HCT116 (cell line): ENCODE results near the gene ENDOG. TPM values are rescaled to one million over a fixed set of nuclear protein-coding genes. Genes with fewer than 3 reads are reported as not detected.

ENCODE experiments used
- ATAC-seq: fragments of 200-7000 bp; cut with Tn5 transposase; 2 replicates; pipeline ENCODE4 v1.9.1; 2020; ENCODE audit warnings: mild to moderate bottlenecking, moderate library complexity
- BruUV-seq: library from RNA; stranded (reverse); fragments of 400-500 nt; replicated peaks from 2 replicates; lab custom pipeline; 2021; lab: Mats Ljungman, UMichigan
- CTCF ChIA-PET: fragments of 300-600 bp; sonication (Branson Sonifier 250); formaldehyde crosslinking; loops from one replicate; lab custom pipeline; 2021; ENCODE audit warnings: antibody characterized with exemption; lab: Charles Lee
- POLR2A ChIA-PET: fragments of 300-600, 350-600 bp; sonication (Branson Sonifier 250); formaldehyde crosslinking; loops from one replicate; lab custom pipeline; 2021; ENCODE audit warnings: antibody characterized with exemption; lab: Charles Lee
- RAD21 ChIA-PET, 2 experiments: fragments of 300-600 bp; sonication (Branson Sonifier 250); formaldehyde crosslinking; loops; one replicate each; lab custom pipeline; 2023; ENCODE audit warnings: low total read pairs in 2 of 2; ENCODE audit not compliant: uncharacterized antibody in 2 of 2, unreplicated experiment in 2 of 2, low non-redundant PET in 1 of 2; lab: Charles Lee
- DNase-seq: peaks from one replicate; pipeline ENCODE4 v3.0.0-alpha.2; 2010; ENCODE audit warnings: low read depth, low spot score
- H2AFZ ChIP-seq: fragments of 200-600 bp; shearing (Covaris generic), sonication (generic); 2 replicates; pipeline ENCODE4 v1.6.1; 2017; ENCODE audit warnings: low read depth, mixed run types, mixed read lengths, antibody characterized with exemption, low read length; ENCODE audit not compliant: poor library complexity, severe bottlenecking
- H3K27ac ChIP-seq: 2 replicates; pipeline ENCODE4 v1.5.1; 2012; ENCODE audit warnings: low read depth, low read length
- H3K27me3 ChIP-seq: fragments of 200-600 bp; sonication (generic); 2 replicates; pipeline ENCODE4 v1.6.1; 2016; ENCODE audit warnings: mixed run types, low read length, mixed read lengths; ENCODE audit not compliant: insufficient read depth
- H3K36me3 ChIP-seq, 2 experiments: fragments of 200-500 bp in 1 of 2; fragments of 200-600 bp in 1 of 2; sonication (Bioruptor generic) in 1 of 2; sonication (generic) in 1 of 2; 2 replicates each; pipeline versions ENCODE4 v1.5.1 to v1.6.1; 2014 to 2016; ENCODE audit warnings: low read length in 2 of 2, inconsistent platforms in 1 of 2, mixed read lengths in 1 of 2, mixed run types in 1 of 2; ENCODE audit not compliant: insufficient read depth in 2 of 2, control insufficient read depth in 1 of 2
- H3K4me1 ChIP-seq, 2 experiments: fragments of 200-600 bp in 1 of 2; sonication (generic) in 1 of 2; 2 replicates each; pipeline versions ENCODE4 v1.5.1 to v1.6.1; 2012 to 2017; ENCODE audit warnings: low read length in 2 of 2, inconsistent platforms in 1 of 2, mild to moderate bottlenecking in 1 of 2, mixed read lengths in 1 of 2, mixed run types in 1 of 2, moderate library complexity in 1 of 2; ENCODE audit not compliant: insufficient read depth in 2 of 2, control insufficient read depth in 1 of 2
- H3K4me2 ChIP-seq: fragments of 200-600 bp; sonication (generic); 2 replicates; pipeline ENCODE4 v1.6.1; 2017; ENCODE audit warnings: mixed run types, low read length, mixed read lengths
- H3K4me3 ChIP-seq, 2 experiments: fragments of 200-600 bp in 1 of 2; sonication (generic) in 1 of 2; replicated peaks in 1 of 2; 2 replicates each; pipeline ENCODE4 v1.5.1; 2011 to 2016; ENCODE audit warnings: low read length in 2 of 2, control low read depth in 1 of 2, low read depth in 1 of 2, mild to moderate bottlenecking in 1 of 2, mixed read lengths in 1 of 2, mixed run types in 1 of 2
- H3K79me2 ChIP-seq: fragments of 200-600 bp; sonication (generic); 2 replicates; pipeline ENCODE4 v1.6.1; 2017; ENCODE audit warnings: mild to moderate bottlenecking, mixed run types, low read length, moderate library complexity, mixed read lengths; ENCODE audit not compliant: insufficient read depth
- H3K9ac ChIP-seq: fragments of 200-600 bp; sonication (generic); 2 replicates; pipeline ENCODE4 v1.6.1; 2016; ENCODE audit warnings: low read length, mixed read lengths
- H3K9me2 ChIP-seq: fragments of 200-600 bp; sonication (generic), shearing (Covaris generic); 2 replicates; pipeline ENCODE4 v1.6.1; 2017; ENCODE audit warnings: mixed run types, mild to moderate bottlenecking, moderate library complexity; ENCODE audit not compliant: insufficient read depth
- H3K9me3 ChIP-seq, 2 experiments: fragments of 200-500 bp in 1 of 2; fragments of 200-600 bp in 1 of 2; sonication (Bioruptor generic) in 1 of 2; sonication (generic) in 1 of 2; 2 replicates each; pipeline ENCODE4 v1.6.1; 2014 to 2017; ENCODE audit warnings: low read length in 2 of 2, mixed read lengths in 2 of 2, inconsistent platforms in 1 of 2, low read depth in 1 of 2, mild to moderate bottlenecking in 1 of 2, mixed run types in 1 of 2, moderate library complexity in 1 of 2; ENCODE audit not compliant: control insufficient read depth in 1 of 2, insufficient read depth in 1 of 2
- H4K20me1 ChIP-seq: fragments of 200-600 bp; sonication (generic), shearing (Covaris generic); 2 replicates; pipeline ENCODE4 v1.6.1; 2017; ENCODE audit warnings: mixed run types, mild to moderate bottlenecking, moderate library complexity; ENCODE audit not compliant: insufficient read depth
- ATF3 ChIP-seq: IDR thresholded peaks from 2 replicates; pipeline ENCODE4 v1.6.1; 2012
- CEBPB ChIP-seq: IDR thresholded peaks from 2 replicates; pipeline ENCODE4 v1.6.1; 2012; ENCODE audit warnings: low read depth
- CTCF ChIP-seq, 3 experiments: fragments of 200-600 bp in 1 of 3; sonication (generic) in 1 of 3; IDR thresholded peaks in 2 of 3; conservative IDR thresholded peaks in 1 of 3; 2 replicates each; pipeline ENCODE4 v1.5.1; 2012 to 2017; ENCODE audit warnings: low read depth in 2 of 3, low read length in 2 of 3, antibody characterized with exemption in 1 of 3, borderline replicate concordance in 1 of 3, control low read depth in 1 of 3, mild to moderate bottlenecking in 1 of 3, mixed read lengths in 1 of 3, mixed run types in 1 of 3, moderate library complexity in 1 of 3; ENCODE audit not compliant: insufficient read depth in 1 of 3
- ELF1 ChIP-seq: IDR thresholded peaks from 2 replicates; pipeline ENCODE4 v1.6.1; 2012; ENCODE audit warnings: low read depth, borderline replicate concordance
- EZH2 ChIP-seq: fragments of 200-600 bp; sonication (generic); IDR thresholded peaks from 2 replicates; pipeline ENCODE4 v1.6.1; 2017; ENCODE audit warnings: antibody characterized with exemption, mixed run types
- EZH2phosphoT487 ChIP-seq: fragments of 200-600 bp; IDR thresholded peaks from 2 replicates; pipeline ENCODE4 v1.6.1; 2018; ENCODE audit warnings: antibody characterized with exemption, borderline replicate concordance
- FOSL1 ChIP-seq: IDR thresholded peaks from 2 replicates; pipeline ENCODE4 v1.6.1; 2012; ENCODE audit warnings: low read depth
- JUND ChIP-seq: IDR thresholded peaks from 2 replicates; pipeline ENCODE4 v1.6.1; 2012
- POLR2A ChIP-seq: IDR thresholded peaks from 2 replicates; pipeline ENCODE4 v1.7.0; 2011; ENCODE audit warnings: borderline replicate concordance; ENCODE audit not compliant: insufficient read depth, insufficient read length; ENCODE audit errors: extremely low read depth
- SIN3A ChIP-seq: IDR thresholded peaks from 2 replicates; pipeline ENCODE4 v1.6.1; 2012; ENCODE audit warnings: low read depth
- SP1 ChIP-seq: IDR thresholded peaks from 2 replicates; pipeline ENCODE4 v1.6.1; 2012; ENCODE audit warnings: low read depth
- SRF ChIP-seq: IDR thresholded peaks from 2 replicates; pipeline ENCODE4 v1.6.1; 2012; ENCODE audit warnings: low read depth
- TCF7L2 ChIP-seq: IDR thresholded peaks from 2 replicates; pipeline ENCODE4 v1.7.0; 2011; ENCODE audit warnings: borderline replicate concordance, inconsistent platforms; ENCODE audit not compliant: insufficient read depth, insufficient read length; ENCODE audit errors: extremely low read depth
- YY1 ChIP-seq: IDR thresholded peaks from 2 replicates; pipeline ENCODE4 v1.6.1; 2011; ENCODE audit warnings: low read length, low read depth, moderate library complexity, mild to moderate bottlenecking; ENCODE audit not compliant: insufficient replicate concordance; ENCODE audit errors: extremely low read depth
- ZFX ChIP-seq: fragments of 450-650 bp; IDR thresholded peaks from 2 replicates; pipeline ENCODE4 v1.6.1; 2017
- ZNF274 ChIP-seq: fragments of 200-500 bp; sonication (Bioruptor generic); IDR thresholded peaks from 2 replicates; pipeline ENCODE4 v1.6.1; 2014; ENCODE audit warnings: mild to moderate bottlenecking, low read depth, low read length, inconsistent platforms
- intact Hi-C: fragments of 100-400 bp; cut with micrococcal nuclease; formaldehyde crosslinking; loops from 2 replicates; pipeline ENCODE4 v1.10.0; 2022
- total RNA-seq: library from RNA; stranded (reverse); gene quantifications from one replicate; pipeline ENCODE4 v1.2.1, GENCODE V29; 2021; ENCODE audit not compliant: unreplicated experiment
- TF ChIP-seq, protein P1 (sequence below): IDR thresholded peaks from 2 replicates; pipeline ENCODE4 v1.6.1; 2012
- TF ChIP-seq, protein P2 (sequence below): IDR thresholded peaks from 2 replicates; pipeline ENCODE4 v1.6.1; 2012; ENCODE audit warnings: low read depth

Gene ENDOG
- total RNA-seq, 1 experiment from 2014 or later, result 27.2 TPM

GRCh38 chr9:128792978-128793686 is 25.2 kb upstream of the ENDOG start:
- Histone ChIP-seq H2AFZ (no peak overlapping the region), H3K4me3 (no peak overlapping the region), H3K9me3 (no peaks in the 10 kb centered on the region), H4K20me1 (no peaks in the 10 kb centered on the region), H3K4me1 (peaks cover 3 to 6% of the 10 kb centered on the region in 2 experiments; a peak in 2 of 4 replicates), H3K27me3 (no peaks in the 10 kb centered on the region), H3K79me2 (peaks cover 4% of the 10 kb centered on the region; the same call in 1 of the 2 replicates), H3K9ac (no peak overlapping the region), H3K36me3 (peaks cover 13 to 19% of the 10 kb centered on the region in 2 experiments; a peak in 3 of 4 replicates), H3K4me2 (no peak overlapping the region), H3K9me2 (no peaks in the 10 kb centered on the region), H3K27ac (no peak overlapping the region)
- ATAC-seq (no peak), DNase-seq (no peak)
- intact Hi-C loops, result no loop called here
- RAD21 ChIA-PET, result no interaction called here
- TF ChIP-seq ELF1 (no peak), SP1 (no peak), ATF3 (no peak), ZNF274 (no peak), CEBPB (no peak), FOSL1 (no peak), EZH2 (no peak), SRF (no peak), YY1 (no peak), CTCF (IDR thresholded peaks at IDR 0.05 in 2 of 3, conservative IDR thresholded peaks at IDR 0.05 in 1 of 3; ENCODE audit: borderline replicate concordance in 1 of 3, insufficient read depth in 1 of 3, low read depth in 2 of 3, low read length in 2 of 3) (no peak), EZH2phosphoT487 (no peak), ZFX (no peak), JUND (no peak), SIN3A (no peak), TCF7L2 (no peak), POLR2A (no peak)
- TF ChIP-seq, protein P1, sequence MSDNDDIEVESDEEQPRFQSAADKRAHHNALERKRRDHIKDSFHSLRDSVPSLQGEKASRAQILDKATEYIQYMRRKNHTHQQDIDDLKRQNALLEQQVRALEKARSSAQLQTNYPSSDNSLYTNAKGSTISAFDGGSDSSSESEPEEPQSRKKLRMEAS, result no peak
- TF ChIP-seq, protein P2, sequence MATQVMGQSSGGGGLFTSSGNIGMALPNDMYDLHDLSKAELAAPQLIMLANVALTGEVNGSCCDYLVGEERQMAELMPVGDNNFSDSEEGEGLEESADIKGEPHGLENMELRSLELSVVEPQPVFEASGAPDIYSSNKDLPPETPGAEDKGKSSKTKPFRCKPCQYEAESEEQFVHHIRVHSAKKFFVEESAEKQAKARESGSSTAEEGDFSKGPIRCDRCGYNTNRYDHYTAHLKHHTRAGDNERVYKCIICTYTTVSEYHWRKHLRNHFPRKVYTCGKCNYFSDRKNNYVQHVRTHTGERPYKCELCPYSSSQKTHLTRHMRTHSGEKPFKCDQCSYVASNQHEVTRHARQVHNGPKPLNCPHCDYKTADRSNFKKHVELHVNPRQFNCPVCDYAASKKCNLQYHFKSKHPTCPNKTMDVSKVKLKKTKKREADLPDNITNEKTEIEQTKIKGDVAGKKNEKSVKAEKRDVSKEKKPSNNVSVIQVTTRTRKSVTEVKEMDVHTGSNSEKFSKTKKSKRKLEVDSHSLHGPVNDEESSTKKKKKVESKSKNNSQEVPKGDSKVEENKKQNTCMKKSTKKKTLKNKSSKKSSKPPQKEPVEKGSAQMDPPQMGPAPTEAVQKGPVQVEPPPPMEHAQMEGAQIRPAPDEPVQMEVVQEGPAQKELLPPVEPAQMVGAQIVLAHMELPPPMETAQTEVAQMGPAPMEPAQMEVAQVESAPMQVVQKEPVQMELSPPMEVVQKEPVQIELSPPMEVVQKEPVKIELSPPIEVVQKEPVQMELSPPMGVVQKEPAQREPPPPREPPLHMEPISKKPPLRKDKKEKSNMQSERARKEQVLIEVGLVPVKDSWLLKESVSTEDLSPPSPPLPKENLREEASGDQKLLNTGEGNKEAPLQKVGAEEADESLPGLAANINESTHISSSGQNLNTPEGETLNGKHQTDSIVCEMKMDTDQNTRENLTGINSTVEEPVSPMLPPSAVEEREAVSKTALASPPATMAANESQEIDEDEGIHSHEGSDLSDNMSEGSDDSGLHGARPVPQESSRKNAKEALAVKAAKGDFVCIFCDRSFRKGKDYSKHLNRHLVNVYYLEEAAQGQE, result no peak
- CTCF ChIA-PET, result no interaction called here
- POLR2A ChIA-PET, result no interaction called here
- no TSS peak for BruUV-seq
